Pons (tissue), 1 donor: Measurements from ENCODE around the gene CHN2.

Experiments
- DNase-seq: peaks from one replicate; pipeline ENCODE4 v3.0.0-alpha.2; 2016; ENCODE audit warnings: low spot score

Gene CHN2

GRCh38 chr7:29194594-29195427 lies at the start of gene CHN2:
Gene CHN2, plus strand, starts transcription at chr7:29194775.
- peak; percentile 60 for DNase-seq

- no peak for DNase-seq
Measured at GRCh38 chr7:29145553-29146056, 49.0 kb upstream of the CHN2 start.

DNA sequence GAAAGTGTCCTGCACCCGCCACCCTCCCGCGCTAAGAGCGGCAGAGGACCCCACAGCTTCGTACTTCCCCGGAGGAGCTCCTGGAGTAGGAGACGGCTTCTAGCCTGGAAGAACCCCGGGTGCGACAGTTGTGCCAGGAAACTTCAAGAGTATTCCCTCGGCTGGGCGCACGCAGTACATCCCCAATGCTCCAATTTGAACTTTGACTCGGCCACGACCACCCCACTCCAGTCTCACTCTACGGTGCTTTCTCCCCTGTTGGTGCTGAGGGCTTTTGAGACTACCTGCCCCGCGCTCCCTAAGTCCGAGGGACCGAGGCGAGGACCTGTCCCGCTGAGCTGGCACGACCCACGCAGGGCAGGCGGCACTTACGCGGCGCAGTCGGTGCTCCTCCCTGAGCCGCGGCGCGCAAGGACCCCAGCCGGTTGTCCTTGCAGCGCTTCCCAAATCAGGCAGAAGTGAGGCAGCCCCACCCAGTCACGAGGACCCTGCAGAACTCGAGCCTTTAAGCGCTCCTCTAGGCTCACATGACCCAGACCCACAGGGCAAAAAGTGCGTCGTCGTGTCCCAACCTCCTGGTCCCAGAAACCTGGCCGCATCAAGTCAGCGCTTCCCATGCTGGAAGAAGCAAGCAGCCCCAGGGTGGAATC lies 48.4 kb upstream of the CHN2 start, which contains the start of gene CPVL:
CPVL (minus strand) TSS at position 481 of the 650 bp plus-strand sequence. CDS start 25,476 bp downstream, outside the sequence.
- peak; percentile 58 for DNase-seq

DNA sequence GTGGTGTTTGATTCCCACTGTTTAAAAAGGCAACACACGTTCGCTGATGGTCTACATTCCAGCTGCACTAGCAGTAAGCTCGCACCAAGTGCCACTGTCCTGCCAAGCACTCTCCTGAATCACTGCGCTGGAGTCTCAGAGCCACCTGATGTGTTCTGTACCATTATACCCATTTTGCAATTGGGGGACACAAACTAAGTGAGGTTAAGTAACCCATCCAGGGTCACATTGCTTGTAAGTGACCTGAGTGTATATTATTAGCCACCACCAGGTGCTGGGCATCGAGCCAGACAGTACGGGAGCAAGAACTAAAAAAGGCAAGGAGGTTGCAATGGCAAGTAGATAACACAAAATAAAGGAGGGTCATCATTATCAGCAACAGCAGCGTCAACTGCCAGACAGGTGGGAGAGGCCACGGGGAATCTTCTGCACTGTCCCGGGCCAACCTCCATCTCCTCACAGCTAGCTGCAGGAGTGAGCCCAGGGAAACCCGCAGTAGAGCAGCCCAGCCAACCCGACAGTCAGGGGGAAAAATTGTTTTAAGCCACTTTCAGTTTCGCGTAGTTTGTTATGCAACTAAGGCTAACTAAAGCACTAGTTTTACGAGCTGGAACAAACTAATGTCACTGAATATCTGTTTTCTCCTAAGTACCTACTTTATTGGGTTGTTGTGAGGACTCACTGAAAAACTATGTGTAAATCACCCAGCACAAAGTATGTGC lies 47.5 kb upstream of the CHN2 start:
- DNase-seq = no peak

DNA sequence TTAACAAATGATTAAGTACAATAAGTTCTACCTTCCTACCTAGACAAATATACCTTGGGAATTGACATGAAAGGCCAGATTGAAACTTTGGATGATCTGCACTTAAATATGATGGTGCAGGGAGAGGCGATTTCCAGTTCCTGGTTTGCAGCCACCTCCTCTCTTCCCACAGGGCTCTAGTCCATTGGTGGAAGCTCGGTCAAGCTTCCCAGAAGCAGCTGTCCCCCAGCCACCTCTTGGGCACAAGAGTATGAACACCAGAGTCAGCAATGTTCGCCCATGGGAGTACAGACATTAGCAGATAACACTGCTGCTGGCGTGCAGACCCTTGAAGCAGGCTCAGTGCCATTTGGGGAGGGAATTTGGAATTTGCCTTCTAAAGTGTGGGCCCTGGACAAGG lies 46.8 kb upstream of the CHN2 start:
- DNase-seq = no peak

DNA sequence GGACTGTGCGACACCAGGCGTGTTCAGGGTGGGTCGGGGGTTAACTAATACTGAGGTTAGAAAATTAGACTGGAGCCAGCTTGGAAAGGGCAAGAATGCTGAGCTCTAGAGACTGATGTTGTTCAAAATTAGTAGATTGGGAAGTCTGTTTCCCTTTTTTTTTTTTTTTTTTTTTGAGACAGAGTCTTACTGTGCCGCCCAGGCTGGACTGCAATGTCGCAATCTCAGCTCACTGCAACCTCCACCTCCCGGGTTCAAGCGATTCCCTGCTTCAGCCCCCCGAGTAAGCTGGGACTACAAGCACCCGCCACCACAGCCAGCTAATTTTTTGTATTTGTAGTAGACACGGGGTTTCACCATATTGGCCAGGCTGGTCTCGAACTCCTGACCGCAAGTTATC lies 45.5 kb upstream of the CHN2 start:
- no peak for DNase-seq

- DNase-seq = no peak
Measured at GRCh38 chr7:29150856-29151255, 43.7 kb upstream of the CHN2 start.

DNA sequence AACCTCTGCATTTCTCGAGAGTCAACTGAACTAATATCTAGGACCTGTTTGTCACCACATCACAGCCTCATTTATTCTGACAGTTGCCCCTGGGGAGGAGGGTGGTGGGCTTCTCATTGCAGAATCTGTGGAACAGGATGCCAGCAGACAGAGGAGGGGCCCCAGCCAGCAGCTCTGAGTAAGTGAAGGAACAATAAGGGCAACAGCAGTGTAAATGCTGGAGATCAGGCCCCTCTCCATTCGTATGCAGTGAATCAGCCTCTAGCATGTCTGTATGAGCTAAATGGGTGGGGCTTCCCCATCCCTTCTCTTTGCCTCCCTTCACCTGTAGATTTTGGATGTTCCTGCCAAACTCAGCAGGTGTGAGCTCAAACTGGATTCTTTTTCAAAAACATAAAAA lies 40.5 kb upstream of the CHN2 start:
- DNase-seq = no peak

DNA sequence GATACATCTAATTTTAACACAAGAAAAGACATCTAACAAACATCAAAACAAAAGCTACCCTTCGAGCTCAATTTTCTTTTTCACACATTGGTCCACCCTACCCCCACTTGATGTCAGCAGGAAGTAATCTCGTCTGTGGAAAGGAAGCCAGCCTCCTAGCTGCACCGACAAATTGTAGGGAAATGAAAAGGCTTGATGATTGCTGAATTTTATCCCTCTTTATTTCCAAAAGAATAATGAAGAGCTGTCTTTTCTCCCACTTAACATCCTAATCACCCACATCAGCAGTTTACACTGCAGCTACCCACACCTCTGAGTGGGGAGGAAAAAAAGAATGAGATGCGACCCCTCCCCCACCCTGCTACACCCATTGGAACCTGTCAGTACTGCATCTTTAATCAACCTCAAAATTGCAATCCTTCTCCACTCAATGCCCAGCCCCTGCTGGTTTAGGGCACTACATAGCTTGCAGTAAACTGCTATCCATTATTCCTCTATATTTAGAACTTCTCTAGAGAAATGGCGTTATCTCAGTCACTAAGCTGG lies 37.6 kb upstream of the CHN2 start:
- no peak for DNase-seq

DNA sequence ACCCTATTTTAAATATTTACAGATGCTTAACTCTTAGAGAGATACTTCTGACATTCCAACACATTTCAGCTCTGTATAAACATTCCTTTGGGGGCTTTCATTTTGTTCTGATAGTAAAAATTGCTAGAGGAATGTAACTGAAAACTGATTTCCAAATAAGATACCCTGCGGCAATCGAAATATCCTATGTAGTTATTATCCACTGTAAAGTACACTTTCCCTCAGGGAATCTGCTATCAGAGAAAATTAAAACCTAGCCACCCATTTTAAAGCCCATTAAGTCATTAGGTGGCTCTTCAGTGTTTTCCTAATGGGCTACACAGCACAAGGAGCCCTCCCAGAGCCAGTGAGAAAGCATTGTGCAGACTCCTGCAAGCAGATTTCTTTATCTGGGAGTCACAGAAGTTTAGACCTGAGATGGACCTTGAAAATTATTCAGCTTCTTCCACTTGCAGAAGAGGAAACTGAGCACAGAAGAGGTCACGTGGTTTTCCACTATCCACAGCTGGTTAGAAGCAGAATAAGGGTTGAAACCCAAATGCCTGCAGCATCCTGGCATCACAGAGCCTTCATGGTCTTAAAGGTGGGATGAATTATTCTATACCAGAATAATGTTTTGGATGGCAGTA lies 35.7 kb upstream of the CHN2 start:
- DNase-seq = no peak

- DNase-seq = no peak
Measured at GRCh38 chr7:29160080-29160479, 34.5 kb upstream of the CHN2 start.

DNA sequence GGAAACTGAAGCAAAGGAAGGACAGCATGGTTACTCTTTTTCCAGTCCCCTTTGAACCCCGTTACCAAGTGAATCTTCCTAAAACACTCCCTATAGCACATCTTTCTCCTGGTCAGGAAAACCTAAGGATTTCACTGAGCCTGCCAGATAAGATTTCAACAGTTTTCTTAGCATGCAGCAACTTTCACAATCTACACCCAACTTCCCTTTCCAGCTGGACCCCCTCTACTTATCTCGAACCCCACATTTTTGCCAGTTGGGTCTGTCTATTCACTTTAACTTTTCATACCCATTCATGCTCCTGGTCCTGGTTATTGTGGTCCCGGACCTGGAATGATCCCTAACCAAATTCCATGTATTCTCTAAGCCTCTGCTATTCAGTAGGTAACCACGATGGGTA lies 33.3 kb upstream of the CHN2 start:
- no peak for DNase-seq

DNA sequence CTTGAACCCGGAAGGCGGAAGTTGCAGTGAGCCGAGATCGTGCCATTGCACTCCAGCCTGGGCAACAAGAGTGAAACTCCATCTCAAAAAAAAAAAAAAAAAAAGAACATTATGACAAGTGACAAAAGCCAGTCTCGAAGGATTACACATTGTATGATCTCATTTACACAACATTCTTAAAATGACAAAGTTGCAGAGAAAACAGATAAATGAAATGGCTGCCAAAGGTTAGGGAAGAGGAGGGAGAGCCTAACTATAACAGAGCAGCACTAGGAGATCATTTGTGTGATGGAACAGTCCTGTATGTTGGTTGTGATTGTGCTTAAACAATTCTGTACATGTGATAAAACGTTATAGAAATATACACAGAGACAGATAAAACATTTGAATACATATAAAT lies 32.0 kb upstream of the CHN2 start:
- no peak for DNase-seq

- DNase-seq = no peak
Measured at GRCh38 chr7:29163854-29164253, 30.7 kb upstream of the CHN2 start.

GRCh38 chr7:29167721-29168120 lies 26.9 kb upstream of the CHN2 start:
- no peak for DNase-seq

GRCh38 chr7:29170781-29171180 lies 23.8 kb upstream of the CHN2 start:
- no peak for DNase-seq

GRCh38 chr7:29173458-29173857 lies 21.1 kb upstream of the CHN2 start:
- no peak for DNase-seq

GRCh38 chr7:29177963-29178600 lies 16.5 kb upstream of the CHN2 start:
- DNase-seq = peak; percentile 85

- no peak for DNase-seq
Measured at GRCh38 chr7:29179115-29179514, 15.5 kb upstream of the CHN2 start.

DNA sequence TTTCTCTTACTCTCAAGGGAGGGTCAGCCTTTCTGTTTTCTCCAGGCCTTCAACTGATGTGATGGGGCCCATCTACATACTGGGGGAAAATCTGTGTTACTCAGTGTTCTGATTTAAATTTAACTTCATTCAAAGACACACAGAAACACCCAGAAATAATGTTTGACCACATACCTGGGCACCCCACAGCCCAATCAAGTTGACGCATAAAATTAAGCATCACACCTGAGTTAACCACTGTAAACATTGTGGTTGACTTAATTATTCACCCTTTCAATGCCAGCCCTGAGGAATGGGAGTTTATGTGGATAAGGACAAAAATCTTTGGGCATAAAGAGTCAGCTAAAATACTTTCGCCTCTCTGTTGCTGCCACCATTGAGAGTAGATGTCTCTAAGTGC lies 10.0 kb upstream of the CHN2 start:
- no peak for DNase-seq

- no peak for DNase-seq
Measured at GRCh38 chr7:29185613-29186012, 9.0 kb upstream of the CHN2 start.
